DOHH2 (cell line): ENCODE data around the gene ARL4A.

ENCODE experiments used
- H3F3A ChIP-seq: fragments of 200-600 bp; sonication (generic), shearing (Covaris generic); 2 replicates; pipeline ENCODE4 v1.6.0; 2016; ENCODE audit warnings: antibody characterized with exemption, mild to moderate bottlenecking; ENCODE audit not compliant: control insufficient read depth, insufficient read depth
- H3K27ac ChIP-seq: fragments of 200-600 bp; sonication (generic); 2 replicates; pipeline ENCODE4 v1.5.1; 2014; ENCODE audit warnings: low read depth, mild to moderate bottlenecking, low read length, moderate library complexity
- H3K27me3 ChIP-seq: fragments of 200-600 bp; sonication (generic); 2 replicates; pipeline ENCODE4 v1.6.1; 2014; ENCODE audit warnings: mild to moderate bottlenecking, low read length, mixed read lengths; ENCODE audit not compliant: control insufficient read depth
- H3K36me3 ChIP-seq: fragments of 200-600 bp; sonication (generic); 2 replicates; pipeline ENCODE4 v1.6.1; 2014; ENCODE audit warnings: mild to moderate bottlenecking, low read length, moderate library complexity, mixed read lengths; ENCODE audit not compliant: control insufficient read depth
- H3K4me1 ChIP-seq: fragments of 200-600 bp; sonication (generic); 2 replicates; pipeline ENCODE4 v1.6.1; 2014; ENCODE audit warnings: mild to moderate bottlenecking, low read length, mixed read lengths; ENCODE audit not compliant: control insufficient read depth
- H3K4me2 ChIP-seq: fragments of 200-600 bp; sonication (generic); 2 replicates; pipeline ENCODE4 v1.6.0; 2014; ENCODE audit warnings: mild to moderate bottlenecking, low read length, moderate library complexity
- H3K4me3 ChIP-seq: fragments of 200-600 bp; sonication (generic); 2 replicates; pipeline ENCODE4 v1.5.1; 2014; ENCODE audit warnings: mild to moderate bottlenecking, low read length, mixed read lengths
- H3K79me2 ChIP-seq: fragments of 200-600 bp; sonication (generic); 2 replicates; pipeline ENCODE4 v1.6.1; 2014; ENCODE audit warnings: mild to moderate bottlenecking, low read length, mixed read lengths; ENCODE audit not compliant: control insufficient read depth
- H3K9me2 ChIP-seq: fragments of 200-600 bp; sonication (generic); replicated peaks from 2 replicates; pipeline ENCODE4 v1.6.1; 2014; ENCODE audit warnings: mild to moderate bottlenecking, low read length, mixed read lengths; ENCODE audit not compliant: control insufficient read depth
- H3K9me3 ChIP-seq: fragments of 200-600 bp; sonication (generic); 2 replicates; pipeline ENCODE4 v1.6.1; 2014; ENCODE audit warnings: antibody characterized with exemption, low read length, mixed read lengths; ENCODE audit not compliant: control insufficient read depth, insufficient read depth
- H4K20me1 ChIP-seq: fragments of 200-600 bp; sonication (generic); 2 replicates; pipeline ENCODE4 v1.6.0; 2014; ENCODE audit warnings: low read depth, mild to moderate bottlenecking, antibody characterized with exemption, low read length, moderate library complexity; ENCODE audit not compliant: control insufficient read depth, insufficient read depth
- EZH2phosphoT487 ChIP-seq: fragments of 200-600 bp; sonication (generic); IDR thresholded peaks from 2 replicates; pipeline ENCODE4 v1.6.1; 2017; ENCODE audit warnings: borderline replicate concordance, mild to moderate bottlenecking, antibody characterized with exemption, low read length, moderate library complexity, mixed read lengths
- TF ChIP-seq, protein P1 (sequence below): fragments of 200-600 bp; sonication (generic); IDR thresholded peaks from one replicate; pipeline ENCODE4 v1.5.1; 2014; ENCODE audit warnings: antibody characterized with exemption, mild to moderate bottlenecking, low read depth, low read length; ENCODE audit not compliant: poor library complexity, severe bottlenecking

The ARL4A gene

DNA sequence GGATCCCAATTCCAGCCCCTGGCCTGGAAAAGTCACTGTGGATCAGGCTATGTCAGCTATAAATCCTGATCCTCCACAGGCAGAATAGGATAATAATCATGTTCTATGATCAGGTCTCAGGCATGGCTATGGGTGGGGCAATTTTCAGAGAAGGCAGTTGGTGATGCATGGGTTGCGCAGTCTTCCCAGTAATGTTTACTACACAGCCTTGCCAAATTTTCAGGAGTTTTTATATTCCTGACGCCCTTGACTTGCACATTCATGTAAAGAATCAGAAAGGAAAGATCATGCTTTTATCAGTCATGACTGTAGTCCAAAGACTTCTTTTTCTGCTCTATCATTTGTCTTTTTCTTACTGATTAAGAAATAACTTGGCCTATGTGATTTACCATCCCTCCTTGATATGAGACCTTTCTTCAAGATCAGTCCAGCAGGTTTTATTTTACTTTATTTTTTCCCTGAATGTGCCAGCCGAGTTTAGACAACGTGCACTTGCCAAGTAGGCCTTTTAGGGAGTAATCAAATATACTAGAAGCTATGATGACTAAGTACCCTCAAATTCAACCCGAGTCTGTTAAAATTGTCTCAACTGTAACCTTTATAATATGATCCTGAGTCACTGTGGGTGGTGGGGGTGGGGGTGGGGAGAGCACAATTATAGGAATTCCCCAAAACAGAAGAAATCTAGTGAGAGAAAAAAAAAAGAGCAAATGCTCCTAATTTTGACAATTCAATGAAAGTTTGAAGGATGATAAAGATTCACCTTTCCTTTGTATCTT is 31.9 kb downstream of the ARL4A start:
- H3K79me2 ChIP-seq, result no peaks in the 10 kb centered on the region
- H4K20me1 ChIP-seq, result no peaks in the 10 kb centered on the region
- no peak for TF ChIP-seq EZH2phosphoT487
- TF ChIP-seq, protein P1, sequence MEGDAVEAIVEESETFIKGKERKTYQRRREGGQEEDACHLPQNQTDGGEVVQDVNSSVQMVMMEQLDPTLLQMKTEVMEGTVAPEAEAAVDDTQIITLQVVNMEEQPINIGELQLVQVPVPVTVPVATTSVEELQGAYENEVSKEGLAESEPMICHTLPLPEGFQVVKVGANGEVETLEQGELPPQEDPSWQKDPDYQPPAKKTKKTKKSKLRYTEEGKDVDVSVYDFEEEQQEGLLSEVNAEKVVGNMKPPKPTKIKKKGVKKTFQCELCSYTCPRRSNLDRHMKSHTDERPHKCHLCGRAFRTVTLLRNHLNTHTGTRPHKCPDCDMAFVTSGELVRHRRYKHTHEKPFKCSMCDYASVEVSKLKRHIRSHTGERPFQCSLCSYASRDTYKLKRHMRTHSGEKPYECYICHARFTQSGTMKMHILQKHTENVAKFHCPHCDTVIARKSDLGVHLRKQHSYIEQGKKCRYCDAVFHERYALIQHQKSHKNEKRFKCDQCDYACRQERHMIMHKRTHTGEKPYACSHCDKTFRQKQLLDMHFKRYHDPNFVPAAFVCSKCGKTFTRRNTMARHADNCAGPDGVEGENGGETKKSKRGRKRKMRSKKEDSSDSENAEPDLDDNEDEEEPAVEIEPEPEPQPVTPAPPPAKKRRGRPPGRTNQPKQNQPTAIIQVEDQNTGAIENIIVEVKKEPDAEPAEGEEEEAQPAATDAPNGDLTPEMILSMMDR, result no peak
- H3K4me3 ChIP-seq, result no peak overlapping the region
- H3F3A ChIP-seq, result no peaks in the 10 kb centered on the region
- no peaks in the 10 kb centered on the region for H3K36me3 ChIP-seq
- H3K9me2 ChIP-seq, result no peaks in the 10 kb centered on the region
- no peak overlapping the region for H3K27ac ChIP-seq
- H3K4me2 ChIP-seq, result no peak overlapping the region
- no peaks in the 10 kb centered on the region for H3K9me3 ChIP-seq
- H3K4me1 ChIP-seq, result no peaks in the 10 kb centered on the region
- H3K27me3 ChIP-seq, result no peaks in the 10 kb centered on the region

DNA sequence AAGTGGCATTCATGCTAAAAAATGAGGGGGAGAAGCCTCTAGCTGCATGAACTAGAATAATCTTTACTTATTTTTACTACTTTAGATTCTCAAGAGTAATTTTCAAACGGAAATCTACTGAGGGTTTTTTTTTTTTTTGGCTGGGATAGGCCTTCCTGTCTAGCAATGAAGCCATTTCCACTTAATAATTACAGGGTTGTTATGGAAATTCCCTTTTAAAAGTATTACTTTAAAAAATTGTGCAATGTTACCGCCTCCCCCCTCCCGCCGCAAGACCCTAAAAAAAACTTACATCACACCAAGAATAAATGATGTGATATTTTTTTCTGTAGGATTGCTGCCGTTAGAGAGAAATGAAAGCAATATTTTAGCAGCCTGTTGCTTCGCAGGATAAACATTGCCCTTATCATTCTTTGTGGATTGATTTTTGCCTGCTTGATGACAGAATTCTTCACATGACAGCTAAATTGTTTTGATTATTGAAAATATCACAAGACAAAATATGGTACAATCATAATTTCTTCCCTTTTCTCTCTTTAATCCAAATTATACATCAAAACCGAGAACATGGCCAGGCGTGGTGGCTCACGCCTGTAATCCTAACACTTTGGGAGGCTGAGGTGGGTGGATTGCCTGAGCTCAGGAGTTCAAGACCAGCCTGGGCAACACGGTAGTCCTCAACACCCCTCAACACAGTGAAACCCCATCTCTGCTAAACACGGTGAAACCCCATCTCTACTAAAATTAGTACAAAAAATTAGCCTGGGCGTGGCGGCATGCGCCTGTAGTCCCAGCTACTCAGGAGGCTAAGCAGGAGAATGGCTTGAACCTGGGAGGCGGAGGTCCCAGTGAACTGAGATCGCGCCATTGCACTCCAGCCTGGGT is 32.8 kb downstream of the ARL4A start:
- H3K4me3 ChIP-seq, result no peak overlapping the region
- TF ChIP-seq, protein P1, result no peak
- no peak for TF ChIP-seq EZH2phosphoT487
- H3K4me2 ChIP-seq, result no peak overlapping the region

DNA sequence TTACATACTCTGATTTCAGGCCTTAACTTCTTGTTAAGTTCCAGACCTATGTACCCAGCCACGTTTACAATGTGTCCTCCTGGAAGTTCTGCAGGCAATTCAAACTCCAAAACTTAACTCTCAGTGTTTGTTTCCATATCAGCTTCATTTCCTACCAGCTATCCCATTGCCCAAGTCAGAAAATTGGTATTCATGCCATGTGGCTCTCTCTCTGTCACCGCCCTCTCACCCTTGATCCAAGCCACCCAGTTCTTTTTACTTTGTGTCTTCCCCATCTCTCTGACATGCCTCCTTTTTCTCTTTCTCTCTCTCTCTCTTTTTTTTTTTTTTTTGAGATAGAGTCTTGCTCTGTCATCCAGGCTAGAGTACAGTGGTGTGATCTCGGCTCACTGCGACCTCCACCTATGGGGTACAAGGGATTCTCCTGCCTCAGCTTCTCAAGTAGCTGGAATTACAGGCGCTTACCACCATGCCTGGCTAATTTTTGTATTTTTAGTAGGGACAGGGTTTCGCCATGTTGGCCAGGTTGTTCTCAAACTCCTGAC is 33.9 kb downstream of the ARL4A start:
- Histone ChIP-seq H3K9me2 (no peaks in the 10 kb centered on the region), H3K4me1 (no peaks in the 10 kb centered on the region), H3K4me3 (no peak overlapping the region), H3K27ac (no peak overlapping the region), H3K79me2 (no peaks in the 10 kb centered on the region), H3K9me3 (no peaks in the 10 kb centered on the region), H3K27me3 (no peaks in the 10 kb centered on the region), H3K36me3 (no peaks in the 10 kb centered on the region), H3F3A (no peaks in the 10 kb centered on the region), H4K20me1 (no peaks in the 10 kb centered on the region), H3K4me2 (no peak overlapping the region)
- TF ChIP-seq, protein P1, result no peak
- TF ChIP-seq EZH2phosphoT487, result no peak

More for the DNA sequence above, 32.8 kb downstream of the ARL4A start:
- no peaks in the 10 kb centered on the region for H3K9me3 ChIP-seq
- no peaks in the 10 kb centered on the region for H3K79me2 ChIP-seq
- no peak overlapping the region for H3K27ac ChIP-seq
- no peaks in the 10 kb centered on the region for H3K36me3 ChIP-seq
- H3K27me3 ChIP-seq, result no peaks in the 10 kb centered on the region
- no peaks in the 10 kb centered on the region for H4K20me1 ChIP-seq
- no peaks in the 10 kb centered on the region for H3K4me1 ChIP-seq
- no peaks in the 10 kb centered on the region for H3F3A ChIP-seq
- no peaks in the 10 kb centered on the region for H3K9me2 ChIP-seq
